ENCODE data around the gene ADAMTS4. TPM values are rescaled to one million over a fixed set of nuclear protein-coding genes. Genes with fewer than 3 reads are reported as not detected.

ADAMTS4 gene
- total and polyA plus RNA-seq, 9 of the 15 experiments (the other 6 are each of a cell fraction or from before 2014, with no cell fraction given): 0.07 to 3.7 (median 0.41) TPM

GRCh38 chr1:161171696-161172095, 27.2 kb downstream of the ADAMTS4 start:
- WGBS (ENCODE audit: insufficient coverage, low coverage, missing lambda C conversion rate): 93% methylated on average over 10 of the region's 12 CpGs
- peaks cover 19 to 44% of the 10 kb centered on the region in 2 experiments; a peak in 4 of 5 replicates for H3K4me1 ChIP-seq (replicated peaks in 1 of 2; ENCODE audit: control insufficient read depth in 2 of 2, insufficient read depth in 2 of 2, low read length in 2 of 2)
- no peak overlapping the region for H3K4me3 ChIP-seq
- H3K9ac ChIP-seq (ENCODE audit: insufficient read depth in 1 of 2, low read depth in 2 of 2, low read length in 2 of 2): peak overlapping the region in 1 of 2 experiments; percentile 27; a peak in 1 of 4 replicates
- no peaks in the 10 kb centered on the region for H4K20me1 ChIP-seq (replicated peaks; ENCODE audit: control insufficient read depth, insufficient read depth, low read length)
- CTCF ChIA-PET (ENCODE audit: low intra/inter-chr PET ratio): no interaction called here
- no peaks in the 10 kb centered on the region for H3K27me3 ChIP-seq (ENCODE audit: control insufficient read depth in 2 of 2, insufficient read depth in 2 of 2, low read length in 2 of 2)
- BruUV-seq (replicated peaks): no TSS peak
- POLR2A ChIA-PET: interaction anchor here (3.0 to 3.1 kb wide), 2 partner anchors 11 to 14 kb away, joined by 10 to 12 read pairs; no protein-coding TSS in a partner anchor
- no peak for TF ChIP-seq BCL6 (CRISPR knock-in tag; IDR thresholded peaks at IDR 0.05)
- no peak for TF ChIP-seq JUND (IDR thresholded peaks at IDR 0.05; ENCODE audit: borderline replicate concordance, low read depth, low read length)
- no peak for TF ChIP-seq JUND (tag; IDR thresholded peaks at IDR 0.05; ENCODE audit: borderline replicate concordance, low read depth, low read length)
- TF ChIP-seq RBFOX2 (IDR thresholded peaks at IDR 0.05; ENCODE audit: low read depth, low read length): peak; percentile 37; the same call in 1 of the 2 replicates
- H3K79me2 ChIP-seq (ENCODE audit: control insufficient read depth, insufficient read depth, low read length): peaks cover 37% of the 10 kb centered on the region
- no peaks in the 10 kb centered on the region for H3K9me3 ChIP-seq (replicated peaks; ENCODE audit: control insufficient read depth, insufficient read depth, low read depth, low read length)
- no peak overlapping the region for H3K27ac ChIP-seq (ENCODE audit: extremely low read depth, low read depth, low read length)
- no peak overlapping the region for H2AFZ ChIP-seq (ENCODE audit: low read depth, low read length)
- in situ Hi-C loops (cut with MboI) (no loop called here), intact Hi-C loops (cut with micrococcal nuclease) (loop anchor here (10.0 kb wide), 1 partner anchor 337 kb away; no protein-coding TSS in a partner anchor)
- FAIRE-seq: no peak
- H3K9me1 ChIP-seq (ENCODE audit: control insufficient read depth, insufficient read depth, low read length): no peaks in the 10 kb centered on the region
- DNase-seq (ENCODE audit: extremely low read depth in 1 of 4, low spot score in 3 of 4): no peak
- H3K4me2 ChIP-seq (ENCODE audit: insufficient read depth, low read length): no peak overlapping the region
- peaks cover 83% of the 10 kb centered on the region for H3K36me3 ChIP-seq (ENCODE audit: control insufficient read depth, insufficient read depth, low read length)
- ATAC-seq: no peak

- no peaks in the 10 kb centered on the region for H4K20me1 ChIP-seq (replicated peaks; ENCODE audit: control insufficient read depth, insufficient read depth, low read length)
- H3K9me1 ChIP-seq (ENCODE audit: control insufficient read depth, insufficient read depth, low read length): no peaks in the 10 kb centered on the region
- H3K4me3 ChIP-seq: no peak overlapping the region
- H3K9ac ChIP-seq (ENCODE audit: insufficient read depth in 1 of 2, low read depth in 2 of 2, low read length in 2 of 2): 0 out of 4 replicates have a peak overlapping the region, but pooled peaks of 1 of the 2 experiments have one; percentile 27
- BruUV-seq (replicated peaks): no TSS peak
- ChIA-PET POLR2A (interaction anchor here (0.6 to 3.1 kb wide), 4 partner anchors 10 to 1523 kb away, joined by 3 to 12 read pairs (median 8); no protein-coding TSS in a partner anchor), CTCF (ENCODE audit: low intra/inter-chr PET ratio) (no interaction called here)
- intact Hi-C loops (cut with micrococcal nuclease): loop anchor here (10.0 kb wide), 1 partner anchor 336 kb away; no protein-coding TSS in a partner anchor
- no peak overlapping the region for H3K27ac ChIP-seq (ENCODE audit: extremely low read depth, low read depth, low read length)
- ATAC-seq: no peak
- FAIRE-seq: no peak
- no peaks in the 10 kb centered on the region for H3K9me3 ChIP-seq (replicated peaks; ENCODE audit: control insufficient read depth, insufficient read depth, low read depth, low read length)
- H3K36me3 ChIP-seq (ENCODE audit: control insufficient read depth, insufficient read depth, low read length): peaks cover 80% of the 10 kb centered on the region
- WGBS (ENCODE audit: insufficient coverage, low coverage, missing lambda C conversion rate): 77% methylated on average over 4 of the region's 5 CpGs
- H3K4me2 ChIP-seq (ENCODE audit: insufficient read depth, low read length): no peak overlapping the region
- peaks cover 15 to 45% of the 10 kb centered on the region in 2 experiments; a peak in 4 of 5 replicates for H3K4me1 ChIP-seq (replicated peaks in 1 of 2; ENCODE audit: control insufficient read depth in 2 of 2, insufficient read depth in 2 of 2, low read length in 2 of 2)
- H2AFZ ChIP-seq (ENCODE audit: low read depth, low read length): no peak overlapping the region
- in situ Hi-C loops (cut with MboI): no loop called here
- H3K27me3 ChIP-seq (ENCODE audit: control insufficient read depth in 2 of 2, insufficient read depth in 2 of 2, low read length in 2 of 2): no peaks in the 10 kb centered on the region
- peak in 1 of 4 experiments; percentile 14 for DNase-seq (ENCODE audit: extremely low read depth in 1 of 4, low spot score in 3 of 4)
- TF ChIP-seq ZNF57 (CRISPR knock-in tag; IDR thresholded peaks at IDR 0.05): no peak
- TF ChIP-seq HMG20B (CRISPR knock-in tag; IDR thresholded peaks at IDR 0.05): no peak
- TF ChIP-seq ZC3H11A (IDR thresholded peaks at IDR 0.05; ENCODE audit: low read depth, low read length): no peak
- TF ChIP-seq CTCF (IDR thresholded peaks at IDR 0.05 in 2 of 3, conservative IDR thresholded peaks at IDR 0.05 in 1 of 3; ENCODE audit: insufficient read depth in 2 of 3, low read depth in 1 of 3, low read length in 3 of 3): peak; percentile 41 to 48 (median 42); a peak in 5 of 6 replicates
- TF ChIP-seq U2AF2 (optimal IDR thresholded peaks at IDR 0.05; ENCODE audit: low read depth, low read length): no peak
- no peak for TF ChIP-seq GATAD2A (IDR thresholded peaks at IDR 0.05)
- TF ChIP-seq THAP12 (CRISPR knock-in tag; IDR thresholded peaks at IDR 0.05): no peak
- H3K79me2 ChIP-seq (ENCODE audit: control insufficient read depth, insufficient read depth, low read length): peaks cover 33% of the 10 kb centered on the region
Measured at GRCh38 chr1:161171191-161171590, 27.7 kb downstream of the ADAMTS4 start.
